Peyer's patch (tissue), 4 donors: Measurements from ENCODE around the gene CDC42EP3.

ENCODE experiments used
- CTCF ChIP-seq, 6 experiments: fragments of 450-650 bp in 4 of 6; fragments of 200-600 bp in 2 of 6; sonication (generic) in 1 of 6; IDR thresholded peaks; one replicate each; pipeline ENCODE4 v1.5.1; 2017 to 2019; ENCODE audit warnings: antibody characterized with exemption in 6 of 6, mild to moderate bottlenecking in 3 of 6, moderate library complexity in 1 of 6
- POLR2A ChIP-seq, 2 donors: fragments of 450-650 bp; IDR thresholded peaks; one replicate each; pipeline ENCODE4 v1.5.1; 2017; ENCODE audit warnings: antibody characterized with exemption in 2 of 2, mild to moderate bottlenecking in 2 of 2, moderate library complexity in 2 of 2

- TF ChIP-seq CTCF (IDR thresholded peaks at IDR 0.05) (no peak), POLR2A (IDR thresholded peaks at IDR 0.05) (no peak)
These were observed 47.2 kb downstream of the CDC42EP3 start for GRCh38 chr2:37623971-37624900.
